Hepatocyte (in vitro differentiated cells): ENCODE results near the gene ST8SIA3. TPM values are rescaled to one million over a fixed set of nuclear protein-coding genes. Genes with fewer than 3 reads are reported as not detected.

ENCODE experiments used
- DNase-seq: peaks from one replicate; pipeline ENCODE4 v3.0.0-alpha.2; 2016; ENCODE audit warnings: low spot score
- H2AFZ ChIP-seq: fragments of 200-600 bp; sonication (generic); 2 replicates; pipeline ENCODE4 v1.6.0; 2016; ENCODE audit warnings: antibody characterized with exemption, mild to moderate bottlenecking
- H3K27ac ChIP-seq: fragments of 200-600 bp; sonication (generic); 2 replicates; pipeline ENCODE4 v1.5.1; 2016; ENCODE audit warnings: mild to moderate bottlenecking
- H3K27me3 ChIP-seq: fragments of 200-600 bp; sonication (generic); 2 replicates; pipeline ENCODE4 v1.6.1; 2016
- H3K36me3 ChIP-seq: fragments of 200-600 bp; sonication (generic); replicated peaks from 2 replicates; pipeline ENCODE4 v1.5.1; 2016; ENCODE audit warnings: low read depth; ENCODE audit not compliant: insufficient read depth
- H3K4me1 ChIP-seq: fragments of 200-600 bp; sonication (generic); 2 replicates; pipeline ENCODE4 v1.5.1; 2016; ENCODE audit warnings: mild to moderate bottlenecking, moderate library complexity; ENCODE audit not compliant: insufficient read depth
- H3K4me2 ChIP-seq: fragments of 200-600 bp; sonication (generic); 2 replicates; pipeline ENCODE4 v1.6.0; 2016
- H3K4me3 ChIP-seq: fragments of 200-600 bp; sonication (generic); 2 replicates; pipeline ENCODE4 v1.5.1; 2016; ENCODE audit warnings: mild to moderate bottlenecking
- H3K79me2 ChIP-seq: fragments of 200-600 bp; sonication (generic); 2 replicates; pipeline ENCODE4 v1.6.0; 2017; ENCODE audit warnings: mild to moderate bottlenecking
- H3K9me2 ChIP-seq: fragments of 200-600 bp; sonication (generic); replicated peaks from 2 replicates; pipeline ENCODE4 v1.6.0; 2017; ENCODE audit warnings: mild to moderate bottlenecking; ENCODE audit not compliant: insufficient read depth
- H3K9me3 ChIP-seq: fragments of 200-600 bp; sonication (generic); 2 replicates; pipeline ENCODE4 v1.5.1; 2016; ENCODE audit warnings: low read depth, mild to moderate bottlenecking
- H4K20me1 ChIP-seq: fragments of 200-600 bp; sonication (generic); 2 replicates; pipeline ENCODE4 v1.6.0; 2016; ENCODE audit warnings: mild to moderate bottlenecking; ENCODE audit not compliant: insufficient read depth, poor library complexity, severe bottlenecking
- CTCF ChIP-seq: fragments of 200-600 bp; sonication (generic); IDR thresholded peaks from 2 replicates; pipeline ENCODE4 v1.5.1; 2016; ENCODE audit warnings: antibody characterized with exemption, mild to moderate bottlenecking; ENCODE audit not compliant: poor library complexity
- EZH2 ChIP-seq: fragments of 200-600 bp; sonication (generic); IDR thresholded peaks from 2 replicates; pipeline ENCODE4 v1.6.1; 2016; ENCODE audit warnings: antibody characterized with exemption, mild to moderate bottlenecking, borderline replicate concordance
- EZH2phosphoT487 ChIP-seq: fragments of 200-600 bp; sonication (generic); IDR thresholded peaks from one replicate; pipeline ENCODE4 v1.6.1; 2018; ENCODE audit warnings: antibody characterized with exemption, mild to moderate bottlenecking, low read depth, moderate library complexity; ENCODE audit not compliant: unreplicated experiment, severe bottlenecking
- whole genome bisulfite sequencing: methylation state at CpG from one replicate; pipeline ENCODE4 v1.1.6; 2016; ENCODE audit warnings: low lambda C conversion rate; ENCODE audit errors: missing lambda C conversion rate; 5-methylcytosine and 5-hydroxymethylcytosine counted together
- polyA plus RNA-seq: library from polyadenylated mRNA; unstranded; fragments of >200 nt; fragmentation: Nextera tagmentation; extraction: Ambion mirVana; gene quantifications from 2 replicates; pipeline ENCODE4 v1.2.1, GENCODE V29; 2016
- total RNA-seq: library from RNA; depleted of rRNA; stranded (reverse); fragments of >200 nt; gene quantifications from 2 replicates; pipeline ENCODE4 v1.2.3, GENCODE V29; 2014

ST8SIA3 gene
- total and polyA plus RNA-seq, 2 experiments from 2014 or later, result 0.03 TPM; not detected in 1

GRCh38 chr18:57410749-57411148 lies 58.4 kb downstream of the ST8SIA3 start:
- no peaks in the 10 kb centered on the region for H3K9me2 ChIP-seq
- H3K9me3 ChIP-seq, result no peaks in the 10 kb centered on the region
- H3K4me2 ChIP-seq, result no peak overlapping the region
- H3K27me3 ChIP-seq, result peaks cover 4% of the 10 kb centered on the region
- H3K27ac ChIP-seq, result no peak overlapping the region
- no peaks in the 10 kb centered on the region for H3K36me3 ChIP-seq
- TF ChIP-seq CTCF (no peak), EZH2phosphoT487 (no peak), EZH2 (no peak)
- H3K79me2 ChIP-seq, result no peaks in the 10 kb centered on the region
- DNase-seq, result no peak
- H2AFZ ChIP-seq, result no peak overlapping the region
- 61% methylated on average over 3 of the region's 3 CpGs for WGBS
- H3K4me1 ChIP-seq, result no peaks in the 10 kb centered on the region
- no peak overlapping the region for H3K4me3 ChIP-seq
- H4K20me1 ChIP-seq, result no peaks in the 10 kb centered on the region

GRCh38 chr18:57416542-57416941 lies 64.2 kb downstream of the ST8SIA3 start:
- peaks cover 4% of the 10 kb centered on the region for H3K27me3 ChIP-seq
- H3K36me3 ChIP-seq, result no peaks in the 10 kb centered on the region
- H3K4me1 ChIP-seq, result no peaks in the 10 kb centered on the region
- H3K9me2 ChIP-seq, result no peaks in the 10 kb centered on the region
- no peak overlapping the region for H3K4me2 ChIP-seq
- H3K79me2 ChIP-seq, result no peaks in the 10 kb centered on the region
- no peak overlapping the region for H2AFZ ChIP-seq
- no peak for TF ChIP-seq EZH2
- TF ChIP-seq CTCF, result no peak
- no peak for TF ChIP-seq EZH2phosphoT487
- H4K20me1 ChIP-seq, result no peaks in the 10 kb centered on the region
- DNase-seq, result no peak
- no peak overlapping the region for H3K4me3 ChIP-seq
- no peaks in the 10 kb centered on the region for H3K9me3 ChIP-seq
- WGBS, result 86% methylated on average over 4 of the region's 4 CpGs
- H3K27ac ChIP-seq, result no peak overlapping the region

Other genes starting within 250 kb of the ST8SIA3 start
- 0.23 TPM in 1 of 2 replicates, not detected in the other for gene BOD1L2, start 205.5 kb upstream of the ST8SIA3 start, total RNA-seq
- not detected in 2 replicates for gene BOD1L2, start 205.5 kb upstream of the ST8SIA3 start, polyA plus RNA-seq
- 1.7 TPM in 2 replicates for gene ONECUT2, start 82.8 kb downstream of the ST8SIA3 start, total RNA-seq
- 0.16 and 0.24 TPM in 2 replicates for gene ONECUT2, start 82.8 kb downstream of the ST8SIA3 start, polyA plus RNA-seq
- gene FECH, start 234.1 kb downstream of the ST8SIA3 start, total RNA-seq, result 19.3 and 28.1 TPM in 2 replicates
- 14.5 and 17.4 TPM in 2 replicates for gene FECH, start 234.1 kb downstream of the ST8SIA3 start, polyA plus RNA-seq